ENCODE results near the gene PRKRA. TPM values are rescaled to one million over a fixed set of nuclear protein-coding genes. Genes with fewer than 3 reads are reported as not detected.

Gene PRKRA
- polyA plus RNA-seq, 10 donors = 43.4 to 65.5 (median 56.9) TPM

Other genes starting within 250 kb of the PRKRA start
- 10 to 100 TPM in 1 of 10 donors, 1 to 10 TPM in 9; 2.0 to 11.5 (median 4.1) TPM for gene PJVK, start 203 bp upstream of the PRKRA start, polyA plus RNA-seq (ENCODE audit: insufficient read length in 10 of 10)
- 10 to 100 TPM; 45.9 to 78.8 (median 56.5) TPM for gene FKBP7, start 27.4 kb upstream of the PRKRA start, polyA plus RNA-seq (ENCODE audit: insufficient read length in 10 of 10)
- gene PLEKHA3, start 29.3 kb upstream of the PRKRA start, polyA plus RNA-seq (ENCODE audit: insufficient read length in 10 of 10) = 10 to 100 TPM; 12.1 to 20.8 (median 16.6) TPM